Measurements from ENCODE around the gene EEF1B2.
"Not testable (repeated sequence)": the region's sequence is repeated elsewhere in the genome, so short reads cannot be mapped to it uniquely, and the experiment has no call there.

EEF1B2 gene

DNA sequence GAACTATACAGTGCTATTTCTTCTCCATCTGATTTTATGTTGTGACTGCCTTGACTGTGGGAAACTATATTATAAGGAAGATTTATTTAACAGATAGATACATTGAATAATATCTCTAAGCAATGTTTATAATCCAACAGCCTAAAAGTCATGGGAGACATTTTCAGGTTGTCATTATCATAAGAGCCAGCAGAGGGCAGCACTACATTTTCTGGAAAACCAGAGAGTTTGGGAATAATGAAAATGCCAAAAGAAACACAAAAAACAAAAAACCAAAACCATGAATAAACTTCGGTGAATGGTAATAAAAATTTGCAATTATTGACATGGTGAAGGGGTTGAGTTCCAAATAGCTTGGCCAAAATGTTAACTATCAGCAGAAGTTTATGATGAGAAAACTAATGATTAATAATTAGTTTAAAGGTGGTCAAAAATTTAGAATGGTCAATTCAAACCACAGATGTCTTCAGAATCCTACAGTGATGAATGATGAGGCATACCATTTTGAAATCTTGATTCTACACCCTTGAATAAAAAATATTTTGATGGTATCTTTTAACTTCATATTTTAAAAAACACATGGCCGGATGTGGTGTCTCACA is 4.7 kb downstream of the EEF1B2 start:
- DNase-seq (ENCODE audit: extremely low read depth, low read depth): peak; percentile 25
- TF ChIP-seq, protein P1, sequence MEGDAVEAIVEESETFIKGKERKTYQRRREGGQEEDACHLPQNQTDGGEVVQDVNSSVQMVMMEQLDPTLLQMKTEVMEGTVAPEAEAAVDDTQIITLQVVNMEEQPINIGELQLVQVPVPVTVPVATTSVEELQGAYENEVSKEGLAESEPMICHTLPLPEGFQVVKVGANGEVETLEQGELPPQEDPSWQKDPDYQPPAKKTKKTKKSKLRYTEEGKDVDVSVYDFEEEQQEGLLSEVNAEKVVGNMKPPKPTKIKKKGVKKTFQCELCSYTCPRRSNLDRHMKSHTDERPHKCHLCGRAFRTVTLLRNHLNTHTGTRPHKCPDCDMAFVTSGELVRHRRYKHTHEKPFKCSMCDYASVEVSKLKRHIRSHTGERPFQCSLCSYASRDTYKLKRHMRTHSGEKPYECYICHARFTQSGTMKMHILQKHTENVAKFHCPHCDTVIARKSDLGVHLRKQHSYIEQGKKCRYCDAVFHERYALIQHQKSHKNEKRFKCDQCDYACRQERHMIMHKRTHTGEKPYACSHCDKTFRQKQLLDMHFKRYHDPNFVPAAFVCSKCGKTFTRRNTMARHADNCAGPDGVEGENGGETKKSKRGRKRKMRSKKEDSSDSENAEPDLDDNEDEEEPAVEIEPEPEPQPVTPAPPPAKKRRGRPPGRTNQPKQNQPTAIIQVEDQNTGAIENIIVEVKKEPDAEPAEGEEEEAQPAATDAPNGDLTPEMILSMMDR (IDR thresholded peaks at IDR 0.05; ENCODE audit: low read depth, low read length, missing control alignments): peak; percentile 63

DNA sequence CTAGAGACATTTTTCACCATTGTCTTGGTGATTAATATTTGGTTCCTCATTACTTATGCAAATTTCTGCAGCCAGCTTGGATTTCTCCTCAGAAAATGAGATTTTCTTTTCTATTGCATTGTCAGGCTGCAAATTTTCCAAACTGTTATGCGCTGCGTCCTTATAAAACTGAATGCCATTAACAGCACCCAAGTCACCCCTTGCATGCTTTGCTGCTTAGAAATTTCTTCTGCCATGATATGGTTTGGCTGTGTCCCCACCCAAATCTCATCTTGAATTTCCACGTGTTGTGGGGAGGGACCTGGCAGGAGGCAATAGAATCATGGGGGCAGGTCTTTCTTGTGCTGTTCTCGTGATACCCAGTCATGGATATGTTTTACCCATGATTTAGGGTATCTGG is 8.5 kb downstream of the EEF1B2 start:
- not testable (repeated sequence) for H3K4me3 ChIP-seq (replicated peaks; ENCODE audit: low read depth, low read length); DNase-seq (ENCODE audit: extremely low read depth, low read depth)

More for the DNA sequence above, 4.7 kb downstream of the EEF1B2 start:
- H3K4me3 ChIP-seq (replicated peaks; ENCODE audit: low read depth, low read length): no peak overlapping the region

DNA sequence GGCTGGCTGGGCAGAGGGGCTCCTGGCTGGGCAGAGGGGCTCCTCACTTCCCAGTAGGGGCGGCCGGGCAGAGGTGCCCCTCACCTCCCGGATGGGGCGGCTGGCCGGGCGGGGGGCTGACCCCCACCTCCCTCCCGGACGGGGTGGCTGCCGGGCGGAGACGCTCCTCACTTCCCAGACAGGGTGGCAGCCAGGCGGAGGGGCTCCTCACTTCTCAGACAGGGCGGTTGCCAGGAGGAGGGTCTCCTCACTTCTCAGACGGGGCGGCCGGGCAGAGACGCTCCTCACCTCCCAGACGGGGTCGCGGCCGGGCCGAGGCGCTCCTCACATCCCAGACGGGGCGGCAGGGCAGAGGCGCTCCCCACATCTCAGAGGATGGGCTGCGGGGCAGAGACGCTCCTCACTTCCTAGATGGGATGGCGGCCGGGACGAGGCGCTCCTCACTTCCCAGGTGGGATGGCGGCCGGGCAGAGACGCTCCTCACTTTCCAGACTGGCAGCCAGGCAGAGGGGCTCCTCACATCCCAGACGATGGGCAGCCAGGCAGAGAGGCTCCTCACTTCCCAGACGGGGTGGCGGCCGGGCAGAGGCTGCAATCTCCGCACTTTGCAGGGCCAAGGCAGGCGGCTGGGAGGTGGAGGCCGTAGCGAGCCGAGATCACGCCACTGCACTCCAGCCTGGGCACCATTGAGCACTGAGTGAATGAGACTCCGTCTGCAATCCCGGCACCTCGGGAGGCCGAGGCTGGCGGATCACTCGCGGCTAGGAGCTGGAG is 12.1 kb downstream of the EEF1B2 start:
- not testable (repeated sequence) for DNase-seq (ENCODE audit: extremely low read depth, low read depth); H3K4me3 ChIP-seq (replicated peaks; ENCODE audit: low read depth, low read length)

DNA sequence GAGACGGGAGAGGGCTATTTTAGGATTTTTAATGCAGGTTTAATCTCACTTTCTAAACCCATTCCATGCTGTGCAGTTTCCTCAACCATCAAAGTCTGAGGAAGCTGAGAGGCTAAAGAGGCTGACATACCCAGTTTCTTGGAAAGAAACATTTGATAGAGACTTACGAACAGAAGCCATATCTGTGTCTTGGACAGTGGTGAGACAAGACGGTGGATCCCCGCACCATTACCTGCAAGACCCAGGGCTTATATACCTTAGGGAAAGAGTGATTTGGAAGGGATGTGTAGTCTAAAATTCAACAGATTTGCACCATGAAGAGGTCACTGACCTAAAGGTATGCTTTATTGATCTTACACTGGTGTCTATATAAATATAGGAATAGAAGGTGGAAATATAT is 13.5 kb downstream of the EEF1B2 start:
- no peak for DNase-seq (ENCODE audit: extremely low read depth, low read depth)
- H3K4me3 ChIP-seq (replicated peaks; ENCODE audit: low read depth, low read length): no peak overlapping the region
- TF ChIP-seq, protein P1 (IDR thresholded peaks at IDR 0.05; ENCODE audit: low read depth, low read length, missing control alignments): no peak

DNA sequence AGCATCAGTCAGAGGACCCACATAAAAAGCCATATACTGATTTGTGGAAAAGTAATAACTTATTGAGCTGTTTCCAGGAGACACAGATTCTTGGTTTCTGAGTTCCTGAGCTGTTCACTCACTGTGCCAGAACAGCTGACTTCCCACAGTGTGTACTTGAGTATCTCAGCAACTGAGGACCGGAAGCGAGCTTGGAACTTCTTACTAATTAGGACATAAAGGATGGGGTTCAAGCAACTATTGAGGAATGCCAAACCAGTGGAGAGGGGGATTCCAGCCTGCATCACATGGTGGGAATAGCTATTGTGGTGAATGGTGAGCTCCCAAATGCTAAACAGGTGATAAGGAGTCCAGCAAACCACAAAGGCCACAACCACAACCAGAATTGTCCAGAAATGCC is 16.4 kb downstream of the EEF1B2 start:
- DNase-seq (ENCODE audit: extremely low read depth, low read depth): no peak
- H3K4me3 ChIP-seq (replicated peaks; ENCODE audit: low read depth, low read length): no peak overlapping the region
- TF ChIP-seq, protein P1 (IDR thresholded peaks at IDR 0.05; ENCODE audit: low read depth, low read length, missing control alignments): no peak

DNA sequence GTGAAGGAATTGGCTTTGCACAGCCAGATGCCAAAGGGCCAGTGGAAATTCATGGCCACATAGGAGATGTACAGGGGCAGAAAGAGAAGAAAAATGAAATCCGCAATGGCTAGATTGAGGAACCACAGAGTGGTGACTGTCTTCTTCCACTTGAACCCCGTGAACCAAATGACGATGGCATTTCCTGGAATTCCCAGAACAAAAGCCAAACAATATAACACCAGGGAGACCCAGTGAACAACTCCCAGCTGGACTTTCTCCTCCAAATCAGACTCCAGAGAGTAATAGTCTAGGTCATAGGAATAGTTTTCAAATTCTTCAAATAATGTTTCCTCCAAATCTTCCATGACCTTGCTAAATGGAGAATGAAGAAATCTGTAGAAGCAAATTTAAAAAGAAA is 17.2 kb downstream of the EEF1B2 start:
- TF ChIP-seq, protein P1 (IDR thresholded peaks at IDR 0.05; ENCODE audit: low read depth, low read length, missing control alignments): no peak
- no peak overlapping the region for H3K4me3 ChIP-seq (replicated peaks; ENCODE audit: low read depth, low read length)
- no peak for DNase-seq (ENCODE audit: extremely low read depth, low read depth)

DNA sequence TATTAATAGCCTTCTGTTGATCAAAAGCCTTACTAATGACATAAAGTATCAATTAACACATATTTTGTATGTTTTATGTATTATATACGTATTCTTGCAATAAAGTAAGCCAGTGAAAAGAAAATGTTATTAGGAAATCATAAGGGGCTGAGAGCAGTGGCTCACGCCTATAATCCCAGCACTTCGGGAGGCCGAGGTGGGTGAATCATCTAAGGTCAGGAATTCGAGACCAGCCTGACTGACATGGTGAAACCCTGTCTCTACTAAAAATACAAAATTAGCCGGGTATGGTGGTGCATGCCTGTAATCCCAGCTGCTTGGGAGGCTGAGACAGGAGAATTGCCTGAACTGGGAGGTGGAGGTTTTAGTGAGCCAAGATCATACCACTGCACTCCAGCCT is 21.8 kb downstream of the EEF1B2 start:
- not testable (repeated sequence) for DNase-seq (ENCODE audit: extremely low read depth, low read depth); H3K4me3 ChIP-seq (replicated peaks; ENCODE audit: low read depth, low read length)

DNA sequence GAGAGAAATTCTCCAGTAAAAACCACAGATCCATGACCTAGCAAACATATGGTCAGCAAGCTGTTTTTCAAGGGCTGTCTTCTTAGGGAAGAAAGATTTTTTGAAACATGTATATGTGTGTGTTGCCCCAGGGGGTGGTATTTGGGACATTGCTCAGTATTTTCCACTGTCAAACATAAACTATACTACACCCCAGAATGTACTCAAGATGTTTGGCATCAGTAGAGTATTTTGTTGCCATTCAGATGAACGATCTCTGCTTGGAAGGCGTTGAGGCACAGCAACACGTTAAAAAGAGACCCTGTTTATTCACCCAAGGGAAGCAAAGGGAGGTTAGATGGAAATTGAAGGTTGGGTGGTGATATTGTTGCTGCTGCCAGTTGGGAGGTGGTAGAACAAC is 30.0 kb downstream of the EEF1B2 start:
- DNase-seq (ENCODE audit: extremely low read depth, low read depth): no peak
- TF ChIP-seq, protein P1 (IDR thresholded peaks at IDR 0.05; ENCODE audit: low read depth, low read length, missing control alignments): no peak
- H3K4me3 ChIP-seq (replicated peaks; ENCODE audit: low read depth, low read length): no peak overlapping the region
